ENCODE data around the gene TEK.
A peak's percentile ranks its signal among the peaks of the same experiment; 100 is the strongest.

Gene TEK

DNA sequence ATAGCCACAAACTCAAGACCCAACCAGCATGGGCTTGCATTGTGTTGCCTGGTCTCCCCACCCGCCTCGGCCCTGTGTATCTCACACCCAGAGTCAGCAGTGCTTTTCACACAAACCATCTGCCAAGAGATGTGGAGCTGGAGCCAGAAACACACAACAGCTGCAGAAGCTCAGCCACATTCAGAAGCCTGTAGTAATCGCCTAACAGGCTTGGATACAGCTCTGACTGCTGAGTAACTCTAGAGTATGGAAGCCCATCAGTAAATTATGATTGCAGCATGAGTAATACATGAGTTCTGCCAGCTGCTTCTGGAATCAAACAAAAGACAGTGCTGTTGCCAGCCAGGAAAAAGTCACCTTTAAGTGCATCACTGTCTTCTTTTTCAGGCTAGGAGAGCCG, 16.0 kb downstream of the TEK start:
- DNase-seq: peak; percentile 52

DNA sequence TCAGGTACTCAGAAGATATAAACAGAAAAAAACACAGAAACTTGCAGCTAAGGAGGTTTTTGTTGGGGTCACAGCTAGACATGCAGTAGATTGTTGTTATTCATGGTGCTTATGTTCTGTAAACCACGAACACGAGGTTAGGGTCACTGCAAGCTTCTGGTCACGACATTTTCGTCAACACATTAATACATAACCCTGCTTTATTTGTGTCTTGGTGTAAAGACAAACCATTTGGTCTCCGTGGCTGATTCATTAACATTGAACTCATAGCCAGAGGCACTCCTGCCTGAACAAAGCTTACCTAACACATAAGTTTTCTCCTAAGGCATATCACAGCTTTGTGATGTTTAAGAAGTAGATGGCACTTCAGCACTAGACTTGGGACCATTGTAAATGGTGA, 16.9 kb downstream of the TEK start:
- no peak for DNase-seq

DNA sequence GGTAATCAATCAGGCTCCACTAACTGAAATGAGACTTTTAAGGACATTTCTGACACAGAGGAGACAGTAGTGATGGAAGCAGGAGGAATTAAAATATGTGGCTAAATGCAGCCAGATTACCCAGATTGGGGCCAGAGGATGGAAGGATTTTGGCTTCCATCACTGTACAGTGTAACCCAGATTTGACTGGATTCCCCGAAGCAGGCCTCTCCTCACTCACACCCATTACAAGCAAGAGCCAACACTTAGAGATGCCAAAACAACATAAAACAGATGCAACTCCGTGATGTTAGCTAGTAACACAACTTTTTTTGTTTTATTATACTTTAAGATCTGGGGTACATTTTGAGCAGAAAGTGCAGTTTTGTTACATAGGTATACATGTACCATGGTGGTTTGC, 17.6 kb downstream of the TEK start:
- DNase-seq: no peak

DNA sequence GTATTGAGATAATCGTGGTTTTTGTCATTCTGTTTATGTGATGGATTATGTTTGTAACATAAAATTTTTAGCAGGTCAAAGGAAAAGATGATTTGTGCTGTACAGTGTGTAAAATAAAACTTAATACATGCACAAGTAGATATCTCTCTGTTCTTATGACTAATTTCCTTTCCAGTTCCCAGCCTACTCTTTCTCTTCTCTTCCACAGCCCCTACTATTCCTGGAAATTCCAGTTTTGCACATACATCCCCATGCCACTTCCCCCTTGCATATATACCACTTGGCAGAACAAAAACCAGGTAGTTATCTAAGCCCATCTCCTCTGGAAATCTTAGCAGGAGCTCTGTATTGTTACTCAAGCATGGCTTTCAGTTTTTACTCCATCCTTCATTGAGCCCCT, 20.2 kb downstream of the TEK start:
- no peak for DNase-seq

DNA sequence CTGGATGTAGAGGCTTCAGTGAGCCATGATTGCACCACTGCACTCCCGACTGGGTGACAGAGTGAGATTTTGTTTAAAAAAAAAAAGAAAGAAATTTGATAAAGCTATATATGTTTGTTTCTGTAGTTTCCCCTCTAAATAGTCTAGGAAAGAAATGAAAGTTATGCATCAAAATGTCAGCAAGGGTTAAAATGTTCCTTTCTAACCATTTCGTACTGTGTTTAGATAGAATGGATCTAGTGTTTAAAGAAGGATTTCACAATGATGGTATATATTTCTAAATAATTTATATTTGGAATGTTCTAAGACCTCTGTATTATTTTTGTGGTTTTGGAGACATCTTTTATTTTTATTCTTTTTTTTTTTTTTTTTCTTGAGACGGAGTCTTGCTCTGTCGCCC, 22.7 kb downstream of the TEK start:
- no peak for DNase-seq

DNA sequence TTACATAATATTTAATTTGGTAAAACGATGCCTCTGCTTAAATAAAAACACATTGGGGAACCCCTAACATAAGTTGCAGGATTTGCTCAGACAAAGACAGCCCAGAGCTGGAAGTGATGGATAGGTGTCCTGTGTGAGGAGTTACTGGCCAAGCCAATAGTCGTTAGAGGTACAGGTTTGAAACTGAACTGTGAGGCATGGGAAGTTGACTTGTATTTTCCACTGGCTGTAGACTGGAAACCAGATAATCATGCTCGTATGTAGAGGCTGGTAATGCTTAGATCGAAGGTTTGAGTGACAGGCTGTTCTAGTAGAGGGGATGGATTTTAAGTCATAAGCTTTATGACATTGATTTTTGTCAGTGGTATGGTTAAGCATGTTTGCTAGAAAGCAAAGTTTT, 24.8 kb downstream of the TEK start:
- no peak for DNase-seq

DNA sequence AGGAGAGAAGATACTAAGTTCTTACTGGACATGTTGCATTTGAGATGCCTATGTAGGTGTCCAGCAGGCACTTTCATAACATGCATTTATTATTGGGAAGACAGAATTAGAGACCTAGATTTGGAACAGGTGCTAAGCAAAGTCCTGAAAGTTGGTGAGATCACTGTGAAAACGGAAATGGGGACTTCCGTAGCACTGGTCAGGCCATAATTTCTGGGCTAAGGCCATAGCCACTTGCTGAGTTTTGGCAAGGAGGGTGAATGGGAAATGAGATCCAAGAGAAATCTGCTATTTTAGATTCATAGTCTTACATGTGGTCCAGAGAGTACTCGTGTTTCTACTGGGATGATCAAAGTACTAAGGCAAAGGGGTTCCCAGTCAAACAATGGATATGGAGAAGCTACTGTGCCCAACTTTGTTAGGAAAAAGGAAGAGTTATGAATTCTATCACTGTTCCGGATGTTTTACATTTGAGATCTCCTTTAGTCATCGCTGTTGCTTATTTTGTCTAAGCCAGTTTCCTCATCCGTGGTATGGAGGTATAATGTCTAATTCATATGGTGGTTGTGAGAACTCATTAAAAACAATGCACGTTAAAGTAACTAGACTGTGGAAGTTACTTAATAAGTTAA, 33.4 kb downstream of the TEK start:
- DNase-seq: no peak

DNA sequence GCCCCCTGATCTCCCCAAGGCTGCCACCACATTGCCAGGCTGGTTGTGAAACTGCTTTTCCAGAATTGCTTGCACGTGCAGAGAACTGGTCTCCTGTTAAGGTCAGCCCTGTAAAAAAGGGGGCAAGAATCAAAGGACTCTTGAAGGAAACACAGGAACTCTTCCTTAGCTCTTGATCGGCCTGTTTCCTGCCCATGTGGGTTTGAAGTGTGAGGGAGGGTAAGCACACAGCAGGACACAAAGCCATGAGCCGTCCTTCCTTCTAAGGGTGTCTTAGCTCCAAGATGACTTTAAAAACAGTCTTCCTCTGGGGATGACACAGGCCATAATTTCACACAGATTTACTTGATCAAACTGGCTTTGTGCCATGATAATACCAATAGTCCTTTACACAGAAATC, 36.1 kb downstream of the TEK start:
- no peak for DNase-seq

DNA sequence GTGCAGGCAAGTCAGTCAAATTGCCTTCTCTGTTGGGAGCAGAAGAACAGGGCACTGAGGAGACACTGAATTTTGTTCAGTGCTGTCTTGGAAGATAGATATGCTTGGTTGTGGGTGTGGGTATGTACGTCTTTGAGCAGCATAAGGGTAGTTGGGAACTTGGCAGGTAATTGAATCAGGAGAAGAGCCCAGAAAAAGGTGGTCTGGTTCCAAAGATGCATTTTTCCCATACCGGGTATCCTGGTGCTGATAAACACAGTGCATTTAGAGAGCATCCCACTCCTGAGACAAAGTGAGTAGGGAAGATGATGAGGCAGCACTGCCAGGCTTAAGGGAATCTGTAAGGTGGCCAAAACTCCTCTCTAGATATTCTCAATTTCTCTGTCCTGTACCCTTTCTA, 40.6 kb downstream of the TEK start:
- DNase-seq: no peak

DNA sequence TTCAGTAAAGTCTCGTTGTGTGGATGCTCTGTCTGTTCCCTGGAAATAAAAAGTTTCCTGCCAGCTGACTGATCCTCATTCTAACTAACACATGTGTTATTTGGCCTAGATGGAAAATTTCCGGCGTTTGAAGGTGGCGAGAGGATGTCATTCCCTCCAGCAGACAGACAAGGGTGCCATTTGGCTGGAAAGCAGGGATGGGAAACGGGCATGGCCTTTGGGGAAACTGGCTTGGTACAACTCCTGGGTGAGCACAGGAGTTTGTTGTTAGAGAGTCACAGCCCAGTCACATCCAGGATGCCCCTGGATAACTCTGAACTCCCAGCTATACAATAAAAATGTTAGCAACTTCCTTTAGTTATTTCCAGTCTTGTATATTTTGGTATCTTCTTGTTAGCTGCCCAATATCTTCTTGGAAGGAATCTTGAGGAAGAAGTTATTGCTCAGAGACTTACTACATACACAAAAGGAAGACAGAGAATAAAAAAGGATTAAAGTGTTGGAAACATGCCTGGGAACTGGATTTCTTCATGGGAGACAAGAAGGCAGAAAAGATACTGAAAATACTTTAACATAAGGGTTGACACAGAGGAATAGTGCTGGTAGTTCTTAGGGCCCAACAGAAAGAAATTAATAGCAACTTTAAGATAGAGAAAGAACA, 41.9 kb downstream of the TEK start:
- DNase-seq: no peak

DNA sequence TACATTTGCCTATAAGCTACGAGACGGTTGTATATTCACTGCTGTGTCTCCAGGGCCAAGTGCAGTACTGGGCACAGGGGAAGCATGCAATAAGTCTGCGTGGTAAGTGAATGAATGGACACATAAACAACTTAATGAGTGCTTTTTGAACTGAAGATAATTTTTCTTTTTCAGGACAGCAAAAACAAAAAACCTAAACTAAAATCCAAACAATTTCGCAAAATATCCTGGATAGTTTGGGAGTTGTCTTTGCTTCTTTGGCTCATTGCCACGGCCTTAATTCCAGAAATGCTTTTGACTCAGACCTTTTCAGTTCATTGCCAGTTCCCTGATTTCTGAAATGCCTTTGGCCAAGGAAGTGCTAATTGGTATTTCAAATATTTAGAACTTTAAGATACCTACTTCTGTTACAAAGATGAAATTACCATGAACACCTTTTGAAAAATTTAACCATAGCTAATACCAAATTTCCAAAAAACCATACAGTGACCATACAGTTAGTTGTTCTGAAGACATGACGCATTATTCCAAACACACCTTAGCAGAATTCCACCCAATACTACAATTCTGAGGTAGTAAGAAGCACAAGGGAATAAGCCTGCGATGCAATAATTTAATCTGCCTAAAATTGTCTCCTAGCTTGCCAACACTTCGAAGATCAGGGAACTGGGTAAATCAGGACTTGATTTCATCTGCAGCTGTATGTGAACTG, 42.8 kb downstream of the TEK start:
- DNase-seq: no peak

DNA sequence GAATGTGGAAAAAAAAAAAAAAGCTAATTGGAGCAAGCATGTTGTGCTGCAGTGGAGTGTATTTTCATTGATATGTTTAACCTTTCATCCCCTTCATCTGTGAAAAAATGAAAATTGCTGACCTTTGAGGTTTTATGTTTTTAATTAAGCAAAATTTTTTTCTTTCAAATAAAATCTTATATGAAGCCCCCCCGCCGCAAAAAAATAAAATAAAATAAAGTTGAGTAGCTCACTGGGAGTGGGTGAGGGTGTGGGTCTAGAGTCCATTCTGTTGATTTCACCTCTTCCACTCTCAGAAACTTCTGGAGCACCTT, 43.3 kb downstream of the TEK start:
- no peak for DNase-seq

DNA sequence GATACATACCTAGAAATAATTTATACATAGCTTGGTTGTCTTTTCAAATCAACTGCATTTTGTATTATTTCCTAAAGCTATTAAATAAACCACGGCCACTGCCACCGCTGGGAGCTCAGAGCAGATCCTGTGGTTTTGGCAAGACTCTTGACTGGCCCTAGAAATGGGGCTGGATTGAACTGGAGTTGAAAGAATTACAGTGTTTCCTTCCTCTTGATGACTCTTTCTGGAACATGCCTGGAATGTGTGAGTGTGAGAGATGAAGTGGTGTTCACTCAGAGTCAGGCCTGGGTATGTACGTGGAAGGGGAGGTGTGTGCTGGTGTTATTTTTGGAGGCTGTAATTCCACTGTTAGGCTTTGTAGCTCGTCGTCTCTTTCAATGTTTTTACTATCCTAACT, 45.9 kb downstream of the TEK start:
- DNase-seq: no peak

DNA sequence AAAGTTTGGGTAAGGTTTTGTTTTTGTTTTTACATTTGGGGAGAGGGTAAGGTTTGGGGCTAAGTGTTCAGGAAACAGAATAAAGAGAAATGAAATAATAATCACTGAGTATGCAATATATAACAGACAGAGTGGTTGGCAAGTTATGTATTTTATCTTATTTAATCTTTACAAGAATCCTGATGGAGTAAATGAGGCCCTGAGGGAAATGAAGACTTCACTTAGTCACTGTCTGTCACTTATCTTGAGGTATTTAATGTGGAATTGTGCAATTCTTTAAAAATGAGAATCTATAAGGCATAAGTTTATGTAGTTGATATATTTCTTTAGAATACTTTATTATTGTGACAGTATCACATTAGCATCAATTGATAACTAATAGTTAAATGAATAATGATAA, 48.1 kb downstream of the TEK start:
- no peak for DNase-seq

DNA sequence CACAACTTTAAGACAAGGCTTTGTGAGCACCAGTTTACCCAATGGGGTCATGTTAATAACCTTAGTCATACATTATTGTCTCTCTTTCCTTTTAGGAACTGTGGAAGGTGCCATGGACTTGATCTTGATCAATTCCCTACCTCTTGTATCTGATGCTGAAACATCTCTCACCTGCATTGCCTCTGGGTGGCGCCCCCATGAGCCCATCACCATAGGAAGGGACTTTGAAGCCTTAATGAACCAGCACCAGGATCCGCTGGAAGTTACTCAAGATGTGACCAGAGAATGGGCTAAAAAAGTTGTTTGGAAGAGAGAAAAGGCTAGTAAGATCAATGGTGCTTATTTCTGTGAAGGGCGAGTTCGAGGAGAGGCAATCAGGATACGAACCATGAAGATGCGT, 48.7 kb downstream of the TEK start:
- DNase-seq: no peak

DNA sequence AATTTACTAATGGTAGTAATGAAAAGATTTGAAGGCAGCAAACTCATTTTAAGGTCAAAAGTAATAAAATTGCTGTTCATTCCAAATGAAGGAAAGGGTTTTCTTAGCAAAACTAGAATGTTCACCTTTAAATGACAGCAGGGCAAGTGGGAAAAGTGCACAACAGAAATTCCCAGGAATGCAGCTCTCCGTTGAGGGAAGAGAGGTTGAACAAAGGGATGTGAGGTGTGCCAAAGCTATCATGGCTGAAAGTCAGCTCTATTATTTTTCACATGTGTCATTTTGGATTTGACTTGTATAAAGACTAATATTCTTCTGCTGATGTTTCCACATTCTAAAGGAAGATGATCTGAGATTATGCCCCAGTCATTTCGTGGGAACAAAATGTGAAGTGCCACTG, 51.6 kb downstream of the TEK start:
- DNase-seq: no peak

DNA sequence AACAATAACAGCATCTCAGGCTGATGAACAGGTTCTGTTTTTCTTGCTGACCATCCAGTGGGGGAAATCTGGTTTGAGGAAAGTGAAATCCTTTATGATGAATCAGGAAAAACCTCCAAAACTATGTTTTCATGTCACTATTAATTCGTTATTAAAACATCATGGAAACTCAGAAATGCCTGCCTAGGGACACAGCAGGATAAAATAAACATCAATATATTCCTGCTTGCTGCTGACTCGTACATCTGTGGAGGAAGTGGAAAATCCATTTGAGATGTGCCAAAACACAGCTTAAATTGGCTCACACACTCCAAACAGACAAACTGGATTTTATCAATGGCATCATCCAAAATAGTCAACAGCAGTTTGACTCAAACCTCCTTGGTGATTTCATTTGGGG, 53.0 kb downstream of the TEK start:
- DNase-seq: no peak

DNA sequence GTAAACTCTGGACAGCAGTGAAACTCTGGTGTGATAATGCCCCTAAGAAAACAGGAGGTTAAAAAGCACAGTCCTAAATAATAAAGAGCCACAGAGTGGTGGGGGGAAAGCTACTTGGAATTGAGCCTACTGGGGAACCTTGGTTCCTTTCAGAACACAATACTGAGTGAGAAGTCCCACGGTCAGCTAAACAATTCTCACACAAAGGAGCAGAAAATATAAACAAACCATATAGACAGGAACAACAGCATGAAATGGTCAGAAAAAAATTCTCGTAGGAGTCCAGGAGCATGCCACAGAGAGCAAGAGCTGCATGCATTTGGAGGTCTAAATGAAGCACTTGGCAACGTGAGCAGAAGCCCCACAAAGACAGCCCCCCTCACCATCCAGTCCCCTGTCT, 56.0 kb downstream of the TEK start:
- DNase-seq: no peak

DNA sequence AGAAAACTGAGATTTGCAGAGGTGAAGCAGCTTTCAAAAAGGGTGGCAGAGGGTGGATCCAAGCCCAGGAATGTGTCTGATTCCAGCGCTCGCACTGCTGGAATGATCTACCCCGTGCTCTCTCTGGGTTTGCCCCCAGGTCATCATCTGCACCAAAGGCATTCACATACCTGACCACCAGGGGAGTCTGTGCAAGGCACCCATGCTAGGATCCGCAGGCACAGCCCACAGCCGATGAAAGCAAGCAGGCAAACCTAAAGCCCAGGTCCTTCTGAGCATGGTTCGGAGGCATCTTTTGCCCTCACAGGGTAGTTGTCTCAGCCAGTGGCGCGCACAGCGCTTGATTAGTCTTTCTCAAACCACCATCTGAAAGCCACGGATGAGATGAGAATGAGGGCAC, 56.6 kb downstream of the TEK start:
- no peak for DNase-seq

DNA sequence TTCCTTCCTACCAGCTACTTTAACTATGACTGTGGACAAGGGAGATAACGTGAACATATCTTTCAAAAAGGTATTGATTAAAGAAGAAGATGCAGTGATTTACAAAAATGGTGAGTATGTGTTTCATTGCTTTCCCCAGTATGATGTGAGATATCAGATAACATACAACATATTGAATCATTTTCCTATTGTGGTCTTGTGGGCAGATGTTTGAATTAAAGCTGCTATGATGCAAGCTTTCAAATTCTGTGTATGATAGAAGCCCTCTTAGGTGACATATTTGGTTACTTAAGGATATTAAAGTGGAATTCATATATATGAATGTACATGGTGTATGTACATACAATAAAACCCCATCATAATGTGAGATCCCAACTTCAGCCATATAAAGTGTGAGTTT, 59.5 kb downstream of the TEK start:
- no peak for DNase-seq

DNA sequence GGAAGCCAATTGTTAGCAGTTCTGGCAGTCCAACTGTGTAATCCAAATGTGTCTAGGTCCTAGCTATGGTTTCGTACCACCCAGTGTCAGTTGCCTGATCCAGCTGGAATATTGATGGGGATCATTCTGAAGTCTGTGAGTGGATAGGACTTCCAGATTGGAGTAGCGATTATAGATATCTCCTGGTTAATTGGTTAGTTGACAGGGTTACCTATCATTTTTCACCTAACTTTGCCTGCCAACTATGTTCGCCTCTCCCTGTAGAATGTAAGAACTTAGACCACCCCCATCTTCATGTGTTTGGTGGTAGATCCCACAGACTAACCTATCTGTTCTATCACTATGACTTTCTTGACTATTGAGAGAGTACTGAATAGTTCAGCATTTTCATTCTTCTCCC, 59.9 kb downstream of the TEK start:
- no peak for DNase-seq

DNA sequence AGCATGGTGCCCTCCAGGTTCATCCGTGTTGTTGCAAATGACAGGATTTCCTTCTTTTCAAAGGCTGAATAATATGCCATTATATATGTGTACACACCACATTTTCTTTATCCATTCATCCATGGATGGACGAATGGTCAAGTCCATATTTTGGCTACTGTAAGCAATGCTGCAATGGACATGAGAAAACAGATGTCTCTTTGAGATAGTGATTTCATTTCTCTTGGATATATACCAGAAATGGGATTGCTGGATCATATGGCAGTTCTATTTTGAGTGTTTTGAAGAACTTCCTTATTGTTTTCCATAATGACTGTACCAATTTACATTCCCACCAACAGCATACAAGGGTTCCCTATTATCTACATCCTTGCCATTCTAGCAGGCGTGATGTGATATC, 67.9 kb downstream of the TEK start:
- no peak for DNase-seq

DNA sequence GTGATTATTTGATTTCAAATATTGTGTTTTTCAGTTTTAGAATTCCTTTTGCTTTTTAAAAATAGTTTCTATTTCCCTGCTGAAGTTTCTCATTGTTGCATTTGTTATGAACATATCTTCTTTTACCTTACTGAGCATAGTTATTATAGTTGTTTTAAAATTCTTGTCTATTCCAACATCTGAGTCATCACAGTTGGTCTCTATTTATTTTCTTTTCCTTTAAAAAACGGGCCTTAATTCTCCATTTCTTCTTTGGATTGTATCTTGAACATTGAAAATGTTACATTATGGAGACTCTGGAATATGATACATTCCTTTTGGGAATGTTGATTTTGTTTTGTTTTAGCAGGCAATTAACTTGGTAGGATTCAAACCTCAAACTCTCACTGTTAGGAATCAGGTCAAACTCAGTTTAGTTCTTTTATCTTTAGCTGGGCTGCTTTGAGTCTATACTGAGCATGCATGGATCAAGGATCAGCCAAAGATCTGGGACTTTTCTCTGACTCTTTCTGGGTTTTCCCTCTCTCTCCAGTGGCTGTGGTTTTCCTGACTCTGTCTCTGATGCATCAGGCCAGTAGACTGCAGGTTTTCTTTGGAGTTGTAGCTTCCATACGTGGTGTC, 70.3 kb downstream of the TEK start:
- no peak for DNase-seq

DNA sequence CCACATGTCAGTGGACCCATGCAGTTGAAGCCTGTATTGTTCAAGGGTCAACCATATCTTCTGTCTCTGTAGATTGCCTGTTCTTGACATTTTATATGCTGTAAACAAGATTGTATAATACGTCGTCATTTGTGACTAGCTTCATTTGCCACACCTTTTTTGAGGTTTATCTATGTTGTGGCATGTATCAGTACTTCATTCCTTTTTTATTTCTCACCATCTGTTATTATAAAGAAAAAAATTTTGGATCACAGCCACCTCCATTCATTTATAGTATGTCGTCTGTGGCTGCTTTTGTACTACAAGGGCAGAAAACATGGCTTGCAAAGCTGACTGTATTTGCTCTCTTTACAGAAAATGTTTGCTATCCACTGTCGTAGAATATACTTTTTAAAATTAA, 72.4 kb downstream of the TEK start:
- DNase-seq: no peak

DNA sequence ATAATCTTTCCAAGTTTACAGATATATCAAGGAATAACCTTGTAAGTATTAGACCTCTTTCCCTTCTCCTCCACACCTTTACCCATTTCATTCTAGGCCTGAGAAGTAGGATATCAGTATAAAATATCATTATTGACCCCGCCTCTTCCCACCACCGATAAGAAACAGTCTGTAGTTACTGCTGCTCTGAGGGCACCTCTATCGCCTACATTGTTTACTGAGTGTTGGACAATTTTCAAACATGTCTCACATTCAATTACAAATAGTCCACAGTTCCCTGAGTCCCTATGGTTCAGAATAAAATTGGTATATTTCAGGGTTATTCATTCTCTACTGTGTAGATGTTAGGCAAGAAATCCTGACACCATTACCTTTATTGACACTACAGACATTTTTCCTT, 73.4 kb downstream of the TEK start:
- no peak for DNase-seq

Data from DMS 273 treated with DMSO at 0.1 percent for 48 hours (cell line).